MM.1S (cell line): Measurements from ENCODE around the gene MAGEF1.

ENCODE experiments used
- EZH2 ChIP-seq: fragments of 300-600 bp; sonication (generic); optimal IDR thresholded peaks from 2 replicates; pipeline ENCODE3; 2017; ENCODE audit warnings: low read depth, mild to moderate bottlenecking, antibody characterized with exemption, low read length, mixed read lengths
- EZH2phosphoT487 ChIP-seq: fragments of 300-600 bp; sonication (generic); IDR thresholded peaks from 2 replicates; pipeline ENCODE4 v1.6.1; 2018; ENCODE audit warnings: antibody characterized with exemption, low read length
- TF ChIP-seq, protein P1 (sequence below): fragments of 300-600 bp; sonication (generic); IDR thresholded peaks from 2 replicates; pipeline ENCODE4 v1.5.1; 2016; ENCODE audit warnings: antibody characterized with exemption, low read length, mixed read lengths

- no peak for TF ChIP-seq EZH2phosphoT487
- TF ChIP-seq, protein P1, sequence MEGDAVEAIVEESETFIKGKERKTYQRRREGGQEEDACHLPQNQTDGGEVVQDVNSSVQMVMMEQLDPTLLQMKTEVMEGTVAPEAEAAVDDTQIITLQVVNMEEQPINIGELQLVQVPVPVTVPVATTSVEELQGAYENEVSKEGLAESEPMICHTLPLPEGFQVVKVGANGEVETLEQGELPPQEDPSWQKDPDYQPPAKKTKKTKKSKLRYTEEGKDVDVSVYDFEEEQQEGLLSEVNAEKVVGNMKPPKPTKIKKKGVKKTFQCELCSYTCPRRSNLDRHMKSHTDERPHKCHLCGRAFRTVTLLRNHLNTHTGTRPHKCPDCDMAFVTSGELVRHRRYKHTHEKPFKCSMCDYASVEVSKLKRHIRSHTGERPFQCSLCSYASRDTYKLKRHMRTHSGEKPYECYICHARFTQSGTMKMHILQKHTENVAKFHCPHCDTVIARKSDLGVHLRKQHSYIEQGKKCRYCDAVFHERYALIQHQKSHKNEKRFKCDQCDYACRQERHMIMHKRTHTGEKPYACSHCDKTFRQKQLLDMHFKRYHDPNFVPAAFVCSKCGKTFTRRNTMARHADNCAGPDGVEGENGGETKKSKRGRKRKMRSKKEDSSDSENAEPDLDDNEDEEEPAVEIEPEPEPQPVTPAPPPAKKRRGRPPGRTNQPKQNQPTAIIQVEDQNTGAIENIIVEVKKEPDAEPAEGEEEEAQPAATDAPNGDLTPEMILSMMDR = no peak
- TF ChIP-seq EZH2 = no peak
Observed at GRCh38 chr3:184694716-184695115, 17.1 kb downstream of the MAGEF1 start.
